Measurements from ENCODE around the gene LAMP5.

Gene LAMP5

DNA sequence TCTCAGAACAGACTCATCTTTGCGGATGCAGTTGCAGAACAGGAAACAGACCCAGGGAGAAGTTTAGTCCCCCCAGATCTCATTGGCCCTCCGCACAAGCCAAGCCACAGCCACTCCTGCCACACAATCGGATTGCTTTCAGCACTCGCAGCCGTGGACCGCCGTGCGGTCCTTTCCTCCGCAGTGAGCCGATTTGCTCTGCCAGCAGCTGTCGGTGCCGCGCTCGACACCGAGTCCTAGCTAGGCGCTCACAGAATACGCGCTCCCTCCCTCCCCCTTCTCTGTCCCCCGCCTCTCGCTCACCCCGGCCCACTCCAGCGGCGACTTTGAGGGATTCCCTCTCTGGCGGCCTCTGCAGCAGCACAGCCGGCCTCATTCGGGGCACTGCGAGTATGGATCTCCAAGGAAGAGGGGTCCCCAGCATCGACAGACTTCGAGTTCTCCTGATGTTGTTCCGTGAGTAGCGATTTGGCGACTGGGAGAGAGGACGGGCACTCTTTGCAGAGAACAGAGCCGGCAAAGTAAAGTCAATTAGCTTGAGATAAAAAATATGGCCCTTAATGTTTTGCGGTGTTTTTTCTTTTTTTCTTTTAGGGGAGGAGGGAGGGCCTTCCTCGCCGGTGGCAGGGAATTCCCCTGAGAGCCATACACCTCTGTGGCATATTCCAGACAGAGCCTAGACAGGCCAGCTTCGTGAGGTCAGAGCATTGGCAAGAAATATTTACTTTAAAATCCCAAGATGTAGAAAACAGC lies at the start of gene LAMP5:
Gene LAMP5 (plus strand): TSS at position 130 of the 753 bp plus-strand sequence. CDS start 263 bp downstream, at position 393.
- peak; percentile 88 for DNase-seq (ENCODE audit: low spot score)

DNA sequence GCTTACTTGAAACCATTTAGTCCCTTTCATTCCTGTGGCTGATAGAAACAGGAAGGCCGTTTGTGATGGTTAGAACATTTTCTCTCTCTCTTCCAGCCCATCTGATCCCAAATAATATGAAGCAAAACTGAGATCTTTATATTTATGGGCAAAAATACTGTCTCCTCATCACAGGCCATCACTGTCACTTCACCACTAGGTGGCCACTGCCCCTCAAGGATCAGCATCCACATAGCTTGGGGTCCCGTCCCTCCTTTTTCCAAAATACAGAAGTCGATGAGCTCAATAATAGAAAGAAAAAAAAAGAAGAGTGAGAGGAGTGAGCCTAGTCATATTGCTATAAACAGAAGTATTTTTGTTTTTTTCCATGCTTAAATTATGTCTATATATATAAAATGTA lies 46.4 kb upstream of the LAMP5 start:
- no peak for DNase-seq (ENCODE audit: low spot score)

- no peak for DNase-seq (ENCODE audit: low spot score)
Observed at GRCh38 chr20:9474835-9475415, 39.5 kb upstream of the LAMP5 start.

DNA sequence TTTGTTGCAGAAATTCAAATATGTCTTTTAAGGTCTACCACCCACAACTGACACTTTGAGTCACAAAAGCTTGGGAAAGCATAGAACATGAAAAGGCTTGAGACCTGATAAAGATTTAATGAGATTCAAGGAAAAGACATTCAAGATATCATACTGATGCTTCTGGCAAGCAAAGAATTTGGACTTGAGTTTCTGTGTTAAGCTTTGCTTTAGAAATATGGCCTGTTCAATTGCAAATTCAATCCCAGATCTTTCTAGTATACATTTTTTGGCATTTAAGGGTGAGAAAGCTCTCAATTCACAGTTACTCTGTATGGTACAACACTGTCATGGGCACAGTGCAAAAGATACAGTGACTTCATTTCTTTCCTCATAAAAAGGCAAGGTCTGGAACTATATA lies 38.9 kb upstream of the LAMP5 start:
- no peak for DNase-seq (ENCODE audit: low spot score)

- no peak for DNase-seq (ENCODE audit: low spot score)
Observed at GRCh38 chr20:9476174-9476573, 38.2 kb upstream of the LAMP5 start.

DNA sequence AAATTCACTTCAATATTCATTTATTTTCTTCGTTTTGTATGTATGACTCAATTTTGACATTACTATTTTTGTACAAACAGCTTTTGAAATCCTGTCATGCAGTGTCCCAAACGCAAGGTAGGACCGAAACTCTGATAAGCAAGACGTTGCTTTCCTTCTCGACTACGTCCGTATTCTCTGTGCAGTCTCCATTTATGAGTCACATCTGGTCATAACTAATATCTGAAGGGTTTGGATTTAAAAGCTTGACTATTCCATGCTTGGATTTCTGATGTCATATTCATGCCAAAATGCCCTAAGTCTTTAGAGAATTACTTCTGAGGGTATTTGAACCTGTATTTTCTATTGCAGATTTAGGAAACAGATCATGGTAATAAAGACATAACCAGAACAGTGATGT lies 37.8 kb upstream of the LAMP5 start:
- no peak for DNase-seq (ENCODE audit: low spot score)

DNA sequence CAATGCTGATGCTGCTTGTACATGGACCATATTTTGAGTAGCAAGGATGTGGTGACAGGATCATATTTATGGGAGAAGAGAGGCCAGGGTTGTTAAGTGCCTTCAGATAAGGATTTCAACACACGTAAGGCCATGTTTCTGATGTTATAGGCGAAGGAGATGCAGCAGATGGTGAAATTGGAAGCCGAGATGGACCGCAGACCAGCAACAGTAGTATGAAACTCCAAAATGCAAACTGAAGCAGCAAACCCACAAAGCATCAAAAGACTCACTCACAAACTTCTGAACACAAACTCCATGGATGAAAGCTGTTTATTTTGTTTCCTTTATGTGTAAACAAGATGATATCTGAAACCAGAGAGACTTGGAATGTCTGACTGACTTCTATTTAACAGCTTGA lies 35.6 kb upstream of the LAMP5 start:
- DNase-seq (ENCODE audit: low spot score) = no peak

DNA sequence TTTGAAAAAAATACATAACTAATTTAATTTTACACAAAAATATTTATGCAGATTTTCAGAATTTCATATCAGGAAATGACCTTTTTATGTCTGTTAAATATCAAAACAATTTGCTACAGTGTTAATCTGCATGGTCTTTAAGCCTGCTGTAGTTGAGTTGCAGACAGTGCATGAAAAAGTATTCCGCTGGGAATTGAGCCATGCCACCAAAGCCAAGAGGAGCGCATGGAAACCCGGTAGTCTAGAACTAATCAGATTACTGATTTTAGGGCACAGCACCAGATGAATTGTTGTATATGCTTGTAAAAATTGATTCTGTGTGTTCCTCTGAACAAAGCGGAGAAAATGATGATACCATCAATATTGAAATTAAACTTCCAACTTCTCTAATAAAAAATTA lies 34.3 kb upstream of the LAMP5 start:
- no peak for DNase-seq (ENCODE audit: low spot score)

DNA sequence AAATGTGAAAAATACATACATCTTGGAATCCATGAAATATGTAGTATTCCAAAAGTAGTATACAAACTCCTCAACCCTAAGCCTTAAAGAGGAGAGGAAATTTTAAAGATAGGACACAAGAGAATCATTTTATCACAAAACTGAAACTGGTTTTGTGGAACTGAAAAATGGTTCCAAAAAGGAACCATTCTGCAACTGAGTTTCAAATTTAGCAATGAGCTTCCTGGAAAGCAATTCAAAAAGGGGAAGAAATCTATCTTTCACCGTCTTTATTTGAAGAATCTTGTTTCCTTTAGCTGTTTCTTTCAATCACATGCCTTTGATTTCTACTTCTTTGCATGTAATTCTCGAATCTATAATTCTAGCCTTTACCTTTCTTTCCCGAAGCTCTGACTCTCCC lies 32.2 kb upstream of the LAMP5 start:
- DNase-seq (ENCODE audit: low spot score) = no peak

GRCh38 chr20:9483131-9483530 lies 31.3 kb upstream of the LAMP5 start:
- DNase-seq (ENCODE audit: low spot score) = no peak

- no peak for DNase-seq (ENCODE audit: low spot score)
Observed at GRCh38 chr20:9485614-9486340, 28.6 kb upstream of the LAMP5 start.

- DNase-seq (ENCODE audit: low spot score) = no peak
Observed at GRCh38 chr20:9487231-9487630, 27.2 kb upstream of the LAMP5 start.

GRCh38 chr20:9488063-9488462 lies 26.3 kb upstream of the LAMP5 start:
- DNase-seq (ENCODE audit: low spot score) = no peak

DNA sequence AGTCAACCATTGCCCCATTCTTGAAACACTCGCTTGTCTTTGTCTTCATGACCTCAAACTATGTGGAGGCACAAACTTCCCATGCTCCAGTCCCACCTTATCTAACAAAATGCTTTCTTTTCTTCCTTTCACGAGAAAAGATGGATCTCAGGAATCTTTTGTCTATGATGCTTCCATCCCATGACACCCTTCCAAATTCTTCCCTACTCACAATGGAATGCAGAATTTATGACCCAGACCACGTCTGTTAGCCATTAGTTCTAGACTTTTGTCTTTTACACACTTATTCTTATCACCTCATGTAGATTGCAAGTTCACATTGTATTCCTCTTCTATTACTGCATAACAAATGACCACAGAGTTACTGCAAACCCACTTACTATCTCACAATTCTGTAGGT lies 24.2 kb upstream of the LAMP5 start:
- no peak for DNase-seq (ENCODE audit: low spot score)

DNA sequence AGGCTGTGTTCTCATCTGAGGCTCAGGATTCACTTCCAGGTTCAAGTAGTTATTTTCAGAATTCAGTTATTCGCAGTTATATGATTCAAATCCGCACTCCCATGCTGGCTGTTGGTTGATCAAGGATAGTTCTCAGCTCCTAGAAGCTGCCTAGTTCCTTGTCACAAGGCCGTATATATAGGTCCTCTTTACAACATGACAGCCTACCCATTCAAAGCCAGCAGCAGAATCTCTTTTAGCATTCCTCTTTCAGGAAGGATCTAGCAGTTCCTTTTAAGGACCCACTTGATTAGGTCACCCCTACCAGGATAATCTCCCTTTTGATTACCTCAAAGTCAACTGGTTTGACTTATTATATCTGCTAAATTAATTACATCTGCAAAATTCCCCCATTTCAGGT lies 23.8 kb upstream of the LAMP5 start:
- DNase-seq (ENCODE audit: low spot score) = no peak

GRCh38 chr20:9491324-9491723 lies 23.1 kb upstream of the LAMP5 start:
- no peak for DNase-seq (ENCODE audit: low spot score)

DNA sequence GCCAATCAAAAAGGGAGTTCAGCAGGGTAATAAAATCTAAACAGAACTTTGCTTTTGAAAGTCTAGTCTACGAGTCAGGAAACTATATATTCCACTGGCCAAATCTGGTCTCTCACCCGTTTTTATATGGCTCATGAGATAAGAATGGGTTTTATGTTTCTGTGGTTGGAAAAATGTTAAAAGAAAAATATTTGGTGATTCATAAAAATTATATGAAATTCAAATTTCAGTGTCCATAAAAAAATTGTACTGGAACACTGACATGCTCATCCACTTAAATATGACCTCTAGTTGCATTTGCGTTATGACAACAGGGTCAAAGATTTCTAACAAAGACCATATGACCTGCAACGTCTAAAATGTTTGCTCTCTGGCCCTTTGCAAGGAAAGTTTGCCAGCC lies 22.3 kb upstream of the LAMP5 start:
- DNase-seq (ENCODE audit: low spot score) = no peak

GRCh38 chr20:9493803-9494202 lies 20.6 kb upstream of the LAMP5 start:
- no peak for DNase-seq (ENCODE audit: low spot score)

DNA sequence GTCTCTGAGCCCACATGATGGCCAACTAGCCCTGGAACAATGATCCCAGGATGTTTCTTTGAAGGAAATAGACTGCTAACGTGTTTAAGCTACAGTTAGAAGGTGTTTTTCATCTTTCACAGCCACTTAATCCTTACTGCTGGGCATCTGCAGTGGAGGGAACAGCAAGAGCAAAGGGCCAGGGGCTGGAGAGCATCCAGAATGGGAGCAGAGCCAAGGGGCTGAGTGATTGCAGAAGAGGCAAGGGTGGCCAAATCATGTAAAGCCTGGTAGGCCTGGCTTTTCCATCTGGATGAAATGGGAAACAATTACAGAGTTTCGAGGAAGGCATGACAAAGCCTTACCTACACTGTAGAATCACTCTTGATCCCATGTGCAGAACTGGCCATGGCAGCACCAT lies 18.7 kb upstream of the LAMP5 start:
- DNase-seq (ENCODE audit: low spot score) = no peak

- no peak for DNase-seq (ENCODE audit: low spot score)
Observed at GRCh38 chr20:9496155-9496554, 18.2 kb upstream of the LAMP5 start.

- DNase-seq (ENCODE audit: low spot score) = no peak
Observed at GRCh38 chr20:9498322-9498721, 16.1 kb upstream of the LAMP5 start.

DNA sequence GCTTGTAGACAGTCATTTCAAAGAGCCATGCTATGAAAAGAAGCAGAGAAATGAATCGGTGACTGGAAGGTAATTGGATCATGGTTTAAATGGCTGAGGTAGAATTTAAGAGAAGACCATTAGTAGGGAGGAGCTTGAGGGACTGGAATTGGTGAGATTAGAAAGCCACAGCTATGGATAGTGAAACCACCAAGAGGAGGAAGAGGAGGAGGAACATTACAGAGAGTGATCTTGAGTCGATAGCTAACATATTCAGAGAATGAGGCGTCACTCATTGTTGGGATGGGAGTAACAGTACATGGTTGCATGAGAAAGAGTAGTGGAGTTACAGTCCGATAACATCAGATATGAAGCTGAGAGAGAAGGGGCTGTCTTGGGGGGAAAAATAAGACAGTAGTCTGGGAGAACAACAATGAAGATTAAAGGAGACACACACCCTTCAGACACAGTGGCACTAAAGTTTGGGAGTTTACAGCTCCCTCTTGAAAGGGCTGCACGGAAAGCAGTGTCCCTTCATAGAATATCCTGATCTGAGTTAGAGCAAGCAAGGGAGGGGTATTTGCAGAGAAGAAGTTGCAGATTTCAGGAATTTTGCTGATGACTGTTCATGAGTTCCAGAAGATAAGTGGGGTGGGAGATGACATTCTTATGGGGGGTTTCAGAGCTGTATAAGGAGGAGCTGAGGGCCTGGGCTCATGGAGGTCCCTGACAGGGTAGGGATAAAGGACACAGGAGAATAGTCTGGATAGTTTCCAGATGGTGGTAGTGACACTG lies 15.1 kb upstream of the LAMP5 start:
- no peak for DNase-seq (ENCODE audit: low spot score)

DNA sequence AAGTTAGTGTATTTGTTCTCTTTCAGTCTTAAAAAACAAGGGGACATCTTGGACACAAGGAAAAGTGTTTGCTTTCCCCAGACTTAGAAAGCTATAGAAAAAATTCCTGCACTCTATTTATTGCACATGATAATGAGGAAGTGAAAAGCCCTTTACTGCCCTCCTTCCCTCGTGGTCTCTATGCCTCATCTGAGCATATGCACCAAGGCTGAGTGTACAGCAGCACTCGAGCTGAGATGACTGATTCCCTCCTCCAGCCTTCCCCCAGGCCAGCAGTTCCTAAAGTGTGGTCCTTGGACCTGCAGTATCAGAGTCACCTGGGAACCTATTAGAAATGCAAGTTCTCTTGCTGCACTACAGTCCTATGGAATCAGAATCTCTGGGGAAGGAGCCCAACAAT lies 14.3 kb upstream of the LAMP5 start:
- DNase-seq (ENCODE audit: low spot score) = no peak
